NB4 (cell line): ENCODE results near the gene IL7R.

Experiments used
- DNase-seq: peaks from one replicate; pipeline ENCODE4 v3.0.0; 2010; ENCODE audit warnings: low read depth
- H3K4me3 ChIP-seq: one replicate; pipeline ENCODE4 v1.5.1; 2011; ENCODE audit warnings: mild to moderate bottlenecking, low read depth, low read length, moderate library complexity
- MYC ChIP-seq: IDR thresholded peaks from 2 replicates; pipeline ENCODE4 v1.6.1; 2011; ENCODE audit warnings: low read depth, low read length
- POLR2A ChIP-seq: IDR thresholded peaks from 2 replicates; pipeline ENCODE4 v1.6.1; 2011; ENCODE audit warnings: mild to moderate bottlenecking; ENCODE audit not compliant: insufficient read length; ENCODE audit errors: extremely low read depth
- TF ChIP-seq, protein P1 (sequence below): IDR thresholded peaks from 2 replicates; pipeline ENCODE4 v1.6.1; 2011; ENCODE audit warnings: low read depth, low read length
- TF ChIP-seq, protein P2 (sequence below): IDR thresholded peaks from one replicate; pipeline ENCODE4 v1.5.1; 2012; ENCODE audit warnings: low read depth, low read length

The IL7R gene, protein sequence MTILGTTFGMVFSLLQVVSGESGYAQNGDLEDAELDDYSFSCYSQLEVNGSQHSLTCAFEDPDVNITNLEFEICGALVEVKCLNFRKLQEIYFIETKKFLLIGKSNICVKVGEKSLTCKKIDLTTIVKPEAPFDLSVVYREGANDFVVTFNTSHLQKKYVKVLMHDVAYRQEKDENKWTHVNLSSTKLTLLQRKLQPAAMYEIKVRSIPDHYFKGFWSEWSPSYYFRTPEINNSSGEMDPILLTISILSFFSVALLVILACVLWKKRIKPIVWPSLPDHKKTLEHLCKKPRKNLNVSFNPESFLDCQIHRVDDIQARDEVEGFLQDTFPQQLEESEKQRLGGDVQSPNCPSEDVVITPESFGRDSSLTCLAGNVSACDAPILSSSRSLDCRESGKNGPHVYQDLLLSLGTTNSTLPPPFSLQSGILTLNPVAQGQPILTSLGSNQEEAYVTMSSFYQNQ

GRCh38 chr5:35856765-35857351 is at the start of gene IL7R:
TSS of gene IL7R (plus strand) at chr5:35856891. CDS start at chr5:35856978, 87 bp downstream.
- TF ChIP-seq MYC (no peak), POLR2A (no peak)
- TF ChIP-seq, protein P1, sequence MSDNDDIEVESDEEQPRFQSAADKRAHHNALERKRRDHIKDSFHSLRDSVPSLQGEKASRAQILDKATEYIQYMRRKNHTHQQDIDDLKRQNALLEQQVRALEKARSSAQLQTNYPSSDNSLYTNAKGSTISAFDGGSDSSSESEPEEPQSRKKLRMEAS, result no peak
- TF ChIP-seq, protein P2, sequence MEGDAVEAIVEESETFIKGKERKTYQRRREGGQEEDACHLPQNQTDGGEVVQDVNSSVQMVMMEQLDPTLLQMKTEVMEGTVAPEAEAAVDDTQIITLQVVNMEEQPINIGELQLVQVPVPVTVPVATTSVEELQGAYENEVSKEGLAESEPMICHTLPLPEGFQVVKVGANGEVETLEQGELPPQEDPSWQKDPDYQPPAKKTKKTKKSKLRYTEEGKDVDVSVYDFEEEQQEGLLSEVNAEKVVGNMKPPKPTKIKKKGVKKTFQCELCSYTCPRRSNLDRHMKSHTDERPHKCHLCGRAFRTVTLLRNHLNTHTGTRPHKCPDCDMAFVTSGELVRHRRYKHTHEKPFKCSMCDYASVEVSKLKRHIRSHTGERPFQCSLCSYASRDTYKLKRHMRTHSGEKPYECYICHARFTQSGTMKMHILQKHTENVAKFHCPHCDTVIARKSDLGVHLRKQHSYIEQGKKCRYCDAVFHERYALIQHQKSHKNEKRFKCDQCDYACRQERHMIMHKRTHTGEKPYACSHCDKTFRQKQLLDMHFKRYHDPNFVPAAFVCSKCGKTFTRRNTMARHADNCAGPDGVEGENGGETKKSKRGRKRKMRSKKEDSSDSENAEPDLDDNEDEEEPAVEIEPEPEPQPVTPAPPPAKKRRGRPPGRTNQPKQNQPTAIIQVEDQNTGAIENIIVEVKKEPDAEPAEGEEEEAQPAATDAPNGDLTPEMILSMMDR, result no peak
- peak; percentile 18 for DNase-seq
- no peak within 1 kb of the TSS for H3K4me3 ChIP-seq

DNA sequence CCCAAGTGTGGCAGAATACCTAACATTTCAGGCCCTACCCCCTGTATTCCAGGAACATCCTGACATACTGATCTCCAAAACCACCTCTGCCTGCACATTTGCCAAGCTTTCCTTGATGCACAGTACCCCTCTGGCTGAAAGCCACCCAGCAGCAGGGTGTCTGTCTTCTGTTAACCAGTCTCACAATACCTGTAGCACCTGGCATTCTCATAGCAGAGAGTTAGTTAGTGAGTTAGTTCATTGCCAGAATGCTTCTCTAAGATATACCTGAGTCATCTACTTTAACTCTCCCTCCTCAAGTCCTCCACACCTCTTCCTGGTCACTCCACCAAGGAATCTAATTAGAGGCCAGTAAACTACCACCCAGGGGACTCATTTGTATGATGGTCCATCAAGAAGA is 46.1 kb upstream of the IL7R start:
- H3K4me3 ChIP-seq, result no peak overlapping the region
- TF ChIP-seq, protein P2, result no peak
- TF ChIP-seq, protein P1, result no peak
- TF ChIP-seq MYC (no peak), POLR2A (no peak)
- DNase-seq, result no peak

GRCh38 chr5:35811108-35811741 is 45.5 kb upstream of the IL7R start:
- no peak for DNase-seq
- no peak overlapping the region for H3K4me3 ChIP-seq
- TF ChIP-seq MYC (no peak), POLR2A (no peak)
- TF ChIP-seq, protein P2, result no peak
- TF ChIP-seq, protein P1, result no peak

- DNase-seq, result no peak
- no peak for TF ChIP-seq POLR2A
- TF ChIP-seq, protein P1, result no peak
- H3K4me3 ChIP-seq, result no peak overlapping the region
Measured at GRCh38 chr5:35813521-35813920, 43.2 kb upstream of the IL7R start.

DNA sequence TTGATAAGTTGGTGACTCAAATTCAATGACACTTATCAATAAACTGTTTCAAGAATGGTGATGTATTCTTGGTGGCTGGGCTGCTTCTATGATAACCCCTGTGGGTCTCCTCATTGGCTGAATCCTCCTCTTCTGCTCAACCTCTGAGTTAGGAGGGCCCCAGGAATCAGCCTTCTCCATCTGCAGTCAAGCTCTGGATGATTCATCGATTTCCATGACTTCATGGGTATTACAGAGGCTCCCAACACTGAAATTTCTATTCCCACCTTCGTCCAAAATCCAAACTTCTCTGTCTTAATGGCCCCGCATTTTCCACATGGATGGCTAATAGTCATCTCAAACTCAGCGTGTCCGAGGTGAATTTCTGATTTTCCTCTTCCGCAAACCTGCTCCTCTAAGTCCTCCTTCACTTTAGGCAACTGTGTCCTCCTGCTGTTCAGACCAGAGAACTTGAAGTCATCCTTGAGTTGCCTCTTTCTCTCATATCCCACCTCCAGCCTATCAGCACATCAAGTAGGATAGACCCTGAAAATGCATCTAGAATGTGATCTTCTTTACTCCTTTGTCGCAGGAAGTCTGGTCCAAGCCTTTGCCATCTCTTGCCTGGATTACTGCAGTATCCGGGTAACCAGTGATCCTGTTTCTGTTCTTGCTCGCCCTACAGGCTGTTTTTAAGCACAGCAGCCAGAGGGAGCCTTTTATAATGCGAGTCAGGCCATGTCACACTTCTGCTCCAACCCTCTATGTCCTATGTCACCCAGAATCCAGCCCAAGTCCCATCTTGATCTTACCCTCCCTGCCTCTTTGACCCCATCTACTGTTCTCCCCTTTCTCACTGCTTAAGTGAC is 41.4 kb upstream of the IL7R start:
- H3K4me3 ChIP-seq, result no peak overlapping the region
- peak; percentile 42 for DNase-seq
- TF ChIP-seq MYC, result no peak
- TF ChIP-seq, protein P1, result no peak
- TF ChIP-seq, protein P2, result peak; percentile 75
- TF ChIP-seq POLR2A, result no peak
